GM06990 (cell line): Measurements from ENCODE around the gene DCST1.
A peak's percentile ranks its signal among the peaks of the same experiment; 100 is the strongest.
"Not testable (repeated sequence)": the region's sequence is repeated elsewhere in the genome, so short reads cannot be mapped to it uniquely, and the experiment has no call there.

ENCODE experiments used
- DNase-seq: peaks from one replicate; pipeline ENCODE4 v3.0.0-alpha.2; 2011; ENCODE audit not compliant: insufficient read length; ENCODE audit errors: extremely low read depth
- H3K27me3 ChIP-seq: replicated peaks from 2 replicates; pipeline ENCODE4 v1.6.0; 2011; ENCODE audit warnings: low read length; ENCODE audit not compliant: control insufficient read depth, insufficient read depth
- H3K36me3 ChIP-seq: 2 replicates; pipeline ENCODE4 v1.5.1; 2011; ENCODE audit warnings: low read length; ENCODE audit not compliant: control insufficient read depth, insufficient read depth
- H3K4me3 ChIP-seq: replicated peaks from 2 replicates; pipeline ENCODE4 v1.5.1; 2011; ENCODE audit warnings: low read depth, mild to moderate bottlenecking, control low read depth, low read length
- CTCF ChIP-seq: IDR thresholded peaks from 2 replicates; pipeline ENCODE4 v1.5.1; 2011; ENCODE audit warnings: low read length, control low read depth, mild to moderate bottlenecking, inconsistent platforms; ENCODE audit not compliant: insufficient read depth, poor library complexity, severe bottlenecking

The DCST1 gene

GRCh38 chr1:154992721-154993571 lies 40.7 kb upstream of the DCST1 start:
- Histone ChIP-seq H3K27me3 (no peaks in the 10 kb centered on the region), H3K4me3 (no peak overlapping the region), H3K36me3 (peaks cover 21% of the 10 kb centered on the region)
- peak; percentile 19 for TF ChIP-seq CTCF
- no peak for DNase-seq

- H3K27me3 ChIP-seq: no peaks in the 10 kb centered on the region
- H3K4me3 ChIP-seq: no peak within 1 kb of the TSS
- TF ChIP-seq CTCF: no peak
- H3K36me3 ChIP-seq: peaks cover 15% of the 10 kb centered on the region
- no peak for DNase-seq
Observed at GRCh38 chr1:154993572-154994268, 39.9 kb upstream of the DCST1 start, which contains the start of gene LENEP. LENEP (plus strand) TSS chr1:154993586; CDS start chr1:154993608, 22 bp downstream.

- TF ChIP-seq CTCF: no peak
- Histone ChIP-seq H3K4me3 (no peak overlapping the region), H3K36me3 (peaks cover 13% of the 10 kb centered on the region), H3K27me3 (no peaks in the 10 kb centered on the region)
- DNase-seq: no peak
Observed at GRCh38 chr1:154994269-154994587, 39.4 kb upstream of the DCST1 start.

GRCh38 chr1:154994591-154994990 lies 39.0 kb upstream of the DCST1 start:
- no peak for TF ChIP-seq CTCF
- no peaks in the 10 kb centered on the region for H3K27me3 ChIP-seq
- no peak for DNase-seq
- H3K36me3 ChIP-seq: peaks cover 10% of the 10 kb centered on the region
- H3K4me3 ChIP-seq: no peak overlapping the region

GRCh38 chr1:154995301-154995983 lies 38.2 kb upstream of the DCST1 start:
- DNase-seq, H3K27me3 ChIP-seq, H3K36me3 ChIP-seq, H3K4me3 ChIP-seq: not testable (repeated sequence)
- TF ChIP-seq CTCF: peak; percentile 41
